RWPE1 (cell line): ENCODE results near the gene CD9.

ENCODE experiments used
- CTCF ChIA-PET: fragments of 350-600 bp; sonication (Branson Sonifier 250); formaldehyde crosslinking; extraction: SDS; loops from one replicate; lab custom pipeline; 2021; lab: Yijun Ruan, JAX
- POLR2A ChIA-PET: fragments of 400-600 bp; formaldehyde crosslinking; extraction: SDS; loops from one replicate; lab custom pipeline; 2020; ENCODE audit warnings: antibody characterized with exemption; ENCODE audit not compliant: low non-redundant PET; lab: Yijun Ruan, JAX
- DNase-seq: peaks from one replicate; pipeline ENCODE4 v3.0.0; 2012; ENCODE audit warnings: low spot score
- H3K27ac ChIP-seq: fragments of 450-650 bp; 2 replicates; pipeline ENCODE4 v1.5.1; 2017
- CTCF ChIP-seq: fragments of 450-650 bp; conservative IDR thresholded peaks from 2 replicates; pipeline ENCODE4 v1.5.1; 2017; ENCODE audit warnings: low read depth, mild to moderate bottlenecking

The CD9 gene

GRCh38 chr12:6161124-6161882, 38.9 kb upstream of the CD9 start:
- DNase-seq: no peak
- no peak overlapping the region for H3K27ac ChIP-seq
- ChIA-PET POLR2A (no interaction called here), CTCF (interaction anchor here (0.6 kb wide), 1 partner anchor 117 kb away, joined by 3 read pairs; no protein-coding TSS in a partner anchor)
- TF ChIP-seq CTCF: no peak

- no peak overlapping the region for H3K27ac ChIP-seq
- DNase-seq: no peak
- CTCF ChIA-PET: interaction anchor here (0.6 to 0.7 kb wide), 4 partner anchors 28 to 1645 kb away, joined by 3 to 7 read pairs (median 5); no protein-coding TSS in a partner anchor
- POLR2A ChIA-PET: interaction anchor here (0.6 kb wide), 1 partner anchor 801 kb away, joined by 3 read pairs; no protein-coding TSS in a partner anchor
- TF ChIP-seq CTCF: no peak
Observed at GRCh38 chr12:6163416-6164060, 36.7 kb upstream of the CD9 start.

GRCh38 chr12:6165395-6165794, 34.8 kb upstream of the CD9 start:
- ChIA-PET POLR2A (no interaction called here), CTCF (no interaction called here)
- no peak overlapping the region for H3K27ac ChIP-seq
- DNase-seq: no peak
- no peak for TF ChIP-seq CTCF

- DNase-seq: no peak
- POLR2A ChIA-PET: interaction anchor here (0.6 kb wide), 1 partner anchor 196 kb away, joined by 3 read pairs; no protein-coding TSS in a partner anchor
- CTCF ChIA-PET: no interaction called here
- TF ChIP-seq CTCF: no peak
- H3K27ac ChIP-seq: peak overlapping the region; percentile 85
Observed at GRCh38 chr12:6166808-6167207, 33.4 kb upstream of the CD9 start.

GRCh38 chr12:6167327-6168280, 32.6 kb upstream of the CD9 start:
- TF ChIP-seq CTCF: no peak
- DNase-seq: peak; percentile 78
- peak overlapping the region; percentile 85 for H3K27ac ChIP-seq
- CTCF ChIA-PET: interaction anchor here (0.7 kb wide), 1 partner anchor 278 kb away, joined by 6 read pairs; no protein-coding TSS in a partner anchor
- POLR2A ChIA-PET: no interaction called here
